M059J (cell line): ENCODE data around the gene KCNG3. TPM values are rescaled to one million over a fixed set of nuclear protein-coding genes. Genes with fewer than 3 reads are reported as not detected.

Experiments used
- DNase-seq: peaks from one replicate; pipeline ENCODE4 v3.0.0-alpha.2; 2012; ENCODE audit warnings: low read depth
- total RNA-seq: library from RNA; depleted of rRNA; stranded (reverse); fragments of >200 nt; shearing (Covaris generic); gene quantifications from 2 replicates; pipeline ENCODE4 v1.2.3, GENCODE V29; 2014; rRNA removed

Gene KCNG3
- total RNA-seq = 0.02 and 0.52 TPM in 2 replicates

- peak; percentile 57 for DNase-seq
Measured at GRCh38 chr2:42493468-42494354, at the start of gene KCNG3. Gene KCNG3, minus strand, starts transcription at chr2:42493982. Its CDS starts 481 bp downstream, at chr2:42493501.

- no peak for DNase-seq
Measured at GRCh38 chr2:42542871-42543270, 49.1 kb upstream of the KCNG3 start.

GRCh38 chr2:42537493-42537892 lies 43.7 kb upstream of the KCNG3 start:
- DNase-seq = no peak

- DNase-seq = no peak
Measured at GRCh38 chr2:42532397-42532796, 38.6 kb upstream of the KCNG3 start.

GRCh38 chr2:42523341-42523740 lies 29.6 kb upstream of the KCNG3 start:
- no peak for DNase-seq

GRCh38 chr2:42522035-42522434 lies 28.3 kb upstream of the KCNG3 start:
- no peak for DNase-seq

- no peak for DNase-seq
Measured at GRCh38 chr2:42519624-42520023, 25.8 kb upstream of the KCNG3 start.

- DNase-seq = no peak
Measured at GRCh38 chr2:42516418-42516901, 22.7 kb upstream of the KCNG3 start.

GRCh38 chr2:42513252-42513918 lies 19.6 kb upstream of the KCNG3 start:
- peak; percentile 50 for DNase-seq

- DNase-seq = peak; percentile 44
Measured at GRCh38 chr2:42510608-42511243, 16.9 kb upstream of the KCNG3 start.

- DNase-seq = no peak
Measured at GRCh38 chr2:42510191-42510590, 16.4 kb upstream of the KCNG3 start.

GRCh38 chr2:42504364-42505230 lies 10.8 kb upstream of the KCNG3 start:
- no peak for DNase-seq

GRCh38 chr2:42503291-42503690 lies 9.5 kb upstream of the KCNG3 start:
- peak; percentile 51 for DNase-seq

- DNase-seq = no peak
Measured at GRCh38 chr2:42498497-42498896, 4.7 kb upstream of the KCNG3 start.

GRCh38 chr2:42495611-42496010 lies 1.8 kb upstream of the KCNG3 start:
- DNase-seq = no peak

- DNase-seq = no peak
Measured at GRCh38 chr2:42495234-42495581, 1.4 kb upstream of the KCNG3 start.

- peak; percentile 75 for DNase-seq
Measured at GRCh38 chr2:42494355-42495233, 812 bp upstream of the KCNG3 start.

- DNase-seq = no peak
Measured at GRCh38 chr2:42492691-42493467, 903 bp downstream of the KCNG3 start.

GRCh38 chr2:42488297-42488696 lies 5.5 kb downstream of the KCNG3 start:
- no peak for DNase-seq
